Suprapubic skin (tissue), 4 donors: ENCODE data around the gene NEU4. TPM values are rescaled to one million over a fixed set of nuclear protein-coding genes. Genes with fewer than 3 reads are reported as not detected.

ENCODE experiments used
- DNase-seq, 2 donors: peaks; one replicate each; pipeline ENCODE4 v3.0.0-alpha.2; 2019; ENCODE audit warnings: low spot score in 2 of 2
- H3K27ac ChIP-seq: fragments of 200-600 bp; sonication (generic); one replicate; pipeline ENCODE4 v1.5.1; 2019
- H3K27me3 ChIP-seq: fragments of 200-600 bp; sonication (generic); one replicate; pipeline ENCODE4 v1.5.1; 2019
- H3K36me3 ChIP-seq: fragments of 200-600 bp; sonication (generic); one replicate; pipeline ENCODE4 v1.5.1; 2019
- H3K4me1 ChIP-seq: fragments of 200-600 bp; sonication (generic); one replicate; pipeline ENCODE4 v1.5.1; 2019
- H3K4me3 ChIP-seq: fragments of 200-600 bp; sonication (generic); one replicate; pipeline ENCODE4 v1.5.1; 2019; ENCODE audit warnings: mild to moderate bottlenecking
- H3K9me3 ChIP-seq: fragments of 200-600 bp; sonication (generic); one replicate; pipeline ENCODE4 v1.5.1; 2019
- EP300 ChIP-seq: sonication (generic); formaldehyde crosslinking; IDR thresholded peaks from one replicate; pipeline ENCODE4 v1.6.1; 2017; ENCODE audit warnings: antibody characterized with exemption
- POLR2A ChIP-seq, 2 donors: fragments of 450-650 bp; IDR thresholded peaks; one replicate each; pipeline ENCODE4 v1.6.1; 2017; ENCODE audit warnings: antibody characterized with exemption in 2 of 2, mild to moderate bottlenecking in 2 of 2, moderate library complexity in 2 of 2
- POLR2AphosphoS5 ChIP-seq, 3 donors: sonication (generic); formaldehyde crosslinking; IDR thresholded peaks; one replicate each; pipeline ENCODE4 v1.6.1; 2017; ENCODE audit warnings: antibody characterized with exemption in 3 of 3
- WGBS: methylation state at CpG from one replicate; pipeline ENCODE4 v1.1.5; 2018; 5-methylcytosine and 5-hydroxymethylcytosine counted together
- total RNA-seq, 4 donors: library from RNA; depleted of rRNA; stranded (reverse); fragments of >200 nt; gene quantifications; one replicate each; pipeline ENCODE4 v1.1.0, GENCODE V29; 2016
- TF ChIP-seq, protein P1 (sequence below), 2 donors: fragments of 200-600 bp in 1 of 2; fragments of 450-650 bp in 1 of 2; sonication (generic) in 1 of 2; IDR thresholded peaks; one replicate each; pipeline ENCODE4 v1.5.1; 2016 to 2019; ENCODE audit warnings: antibody characterized with exemption in 2 of 2, mild to moderate bottlenecking in 1 of 2, moderate library complexity in 1 of 2

The NEU4 gene
- total RNA-seq, 4 donors from 2014 or later = 0.21 to 0.70 TPM; not detected in 2

DNA sequence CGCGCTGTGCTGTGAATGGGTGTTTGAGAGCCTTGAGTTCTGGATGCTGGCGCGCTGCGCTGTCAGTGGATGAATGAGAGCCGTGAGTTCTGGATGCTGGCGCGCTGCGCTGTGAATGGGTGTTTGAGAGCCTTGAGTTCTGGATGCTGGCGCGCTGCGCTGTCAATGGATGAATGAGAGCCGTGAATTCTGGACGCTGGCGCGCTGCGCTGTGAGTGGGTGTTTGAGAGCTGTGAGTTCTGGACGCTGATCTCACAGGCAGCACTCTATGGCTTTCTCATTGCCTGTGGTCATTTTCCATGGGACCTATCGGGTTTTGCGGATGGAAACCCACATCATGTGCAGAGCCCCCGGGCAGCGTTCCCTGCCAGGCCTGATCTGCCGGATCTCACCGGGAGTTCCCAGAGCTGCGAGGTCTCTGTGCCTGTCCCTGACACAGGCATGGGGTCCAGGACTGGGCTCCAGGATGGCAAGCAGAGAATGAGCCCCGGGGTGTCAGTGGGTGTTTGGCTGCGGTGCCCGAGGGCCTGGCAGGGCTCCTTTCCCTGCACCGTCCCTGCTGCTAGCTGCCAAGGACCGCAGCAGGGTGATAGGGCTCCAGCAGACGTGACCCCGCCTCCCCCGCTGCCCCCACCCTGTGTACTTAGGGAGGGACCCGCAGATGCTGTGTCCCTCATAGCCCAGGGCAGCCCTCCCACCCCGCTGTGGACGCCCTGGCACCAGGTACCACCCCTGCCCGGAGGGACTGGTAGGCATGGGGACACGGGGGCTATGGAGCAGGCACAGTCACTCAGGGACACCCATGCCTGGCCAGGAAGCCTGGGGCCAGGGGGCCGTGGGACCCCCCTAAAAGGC lies 40.0 kb downstream of the NEU4 start:
- H3K4me3 ChIP-seq = no peak overlapping the region
- H3K27ac ChIP-seq = no peak overlapping the region
- TF ChIP-seq, protein P1, sequence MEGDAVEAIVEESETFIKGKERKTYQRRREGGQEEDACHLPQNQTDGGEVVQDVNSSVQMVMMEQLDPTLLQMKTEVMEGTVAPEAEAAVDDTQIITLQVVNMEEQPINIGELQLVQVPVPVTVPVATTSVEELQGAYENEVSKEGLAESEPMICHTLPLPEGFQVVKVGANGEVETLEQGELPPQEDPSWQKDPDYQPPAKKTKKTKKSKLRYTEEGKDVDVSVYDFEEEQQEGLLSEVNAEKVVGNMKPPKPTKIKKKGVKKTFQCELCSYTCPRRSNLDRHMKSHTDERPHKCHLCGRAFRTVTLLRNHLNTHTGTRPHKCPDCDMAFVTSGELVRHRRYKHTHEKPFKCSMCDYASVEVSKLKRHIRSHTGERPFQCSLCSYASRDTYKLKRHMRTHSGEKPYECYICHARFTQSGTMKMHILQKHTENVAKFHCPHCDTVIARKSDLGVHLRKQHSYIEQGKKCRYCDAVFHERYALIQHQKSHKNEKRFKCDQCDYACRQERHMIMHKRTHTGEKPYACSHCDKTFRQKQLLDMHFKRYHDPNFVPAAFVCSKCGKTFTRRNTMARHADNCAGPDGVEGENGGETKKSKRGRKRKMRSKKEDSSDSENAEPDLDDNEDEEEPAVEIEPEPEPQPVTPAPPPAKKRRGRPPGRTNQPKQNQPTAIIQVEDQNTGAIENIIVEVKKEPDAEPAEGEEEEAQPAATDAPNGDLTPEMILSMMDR (IDR thresholded peaks at IDR 0.05) = no peak
- TF ChIP-seq POLR2AphosphoS5 (IDR thresholded peaks at IDR 0.05) = no peak
- TF ChIP-seq POLR2A (IDR thresholded peaks at IDR 0.05) = no peak
- TF ChIP-seq EP300 = no peak
- H3K27me3 ChIP-seq = peaks cover 5% of the 10 kb centered on the region
- H3K4me1 ChIP-seq = peaks cover 23% of the 10 kb centered on the region
- H3K36me3 ChIP-seq = no peaks in the 10 kb centered on the region
- H3K9me3 ChIP-seq = no peaks in the 10 kb centered on the region
- WGBS = 88% methylated on average over 15 of the region's 39 CpGs
- DNase-seq = peak in 1 of 2 donors; percentile 79

GRCh38 chr2:241849616-241850543 lies 40.9 kb downstream of the NEU4 start:
- peaks cover 1% of the 10 kb centered on the region for H3K27me3 ChIP-seq
- DNase-seq = peak in 1 of 2 donors; percentile 74
- no peaks in the 10 kb centered on the region for H3K9me3 ChIP-seq
- no peak overlapping the region for H3K27ac ChIP-seq
- no peaks in the 10 kb centered on the region for H3K36me3 ChIP-seq
- peaks cover 14% of the 10 kb centered on the region for H3K4me1 ChIP-seq
- no peak for TF ChIP-seq EP300
- no peak for TF ChIP-seq POLR2A (IDR thresholded peaks at IDR 0.05)
- no peak for TF ChIP-seq POLR2AphosphoS5 (IDR thresholded peaks at IDR 0.05)
- TF ChIP-seq, protein P1 (IDR thresholded peaks at IDR 0.05) = no peak
- 81% methylated on average over 10 of the region's 16 CpGs for WGBS
- H3K4me3 ChIP-seq = no peak overlapping the region

GRCh38 chr2:241850544-241851324 lies 41.7 kb downstream of the NEU4 start:
- no peak overlapping the region for H3K27ac ChIP-seq
- peaks cover 7% of the 10 kb centered on the region for H3K4me1 ChIP-seq
- no peaks in the 10 kb centered on the region for H3K27me3 ChIP-seq
- no peaks in the 10 kb centered on the region for H3K36me3 ChIP-seq
- peak in 1 of 2 donors; percentile 74 for DNase-seq
- no peaks in the 10 kb centered on the region for H3K9me3 ChIP-seq
- no peak overlapping the region for H3K4me3 ChIP-seq
- TF ChIP-seq POLR2AphosphoS5 (IDR thresholded peaks at IDR 0.05) = no peak
- WGBS = 91% methylated on average over 16 of the region's 27 CpGs

- peaks cover under 1% of the 10 kb centered on the region for H3K4me1 ChIP-seq
- H3K27ac ChIP-seq = no peak overlapping the region
- no peaks in the 10 kb centered on the region for H3K36me3 ChIP-seq
- WGBS = 100% methylated on average over 6 of the region's 26 CpGs
- H3K27me3 ChIP-seq = no peaks in the 10 kb centered on the region
- H3K9me3 ChIP-seq = no peaks in the 10 kb centered on the region
- peak in 1 of 2 donors; percentile 61 for DNase-seq
- no peak overlapping the region for H3K4me3 ChIP-seq
- no peak for TF ChIP-seq POLR2AphosphoS5 (IDR thresholded peaks at IDR 0.05)
- no peak for TF ChIP-seq EP300
These were observed 42.5 kb downstream of the NEU4 start for GRCh38 chr2:241851325-241852115.

DNA sequence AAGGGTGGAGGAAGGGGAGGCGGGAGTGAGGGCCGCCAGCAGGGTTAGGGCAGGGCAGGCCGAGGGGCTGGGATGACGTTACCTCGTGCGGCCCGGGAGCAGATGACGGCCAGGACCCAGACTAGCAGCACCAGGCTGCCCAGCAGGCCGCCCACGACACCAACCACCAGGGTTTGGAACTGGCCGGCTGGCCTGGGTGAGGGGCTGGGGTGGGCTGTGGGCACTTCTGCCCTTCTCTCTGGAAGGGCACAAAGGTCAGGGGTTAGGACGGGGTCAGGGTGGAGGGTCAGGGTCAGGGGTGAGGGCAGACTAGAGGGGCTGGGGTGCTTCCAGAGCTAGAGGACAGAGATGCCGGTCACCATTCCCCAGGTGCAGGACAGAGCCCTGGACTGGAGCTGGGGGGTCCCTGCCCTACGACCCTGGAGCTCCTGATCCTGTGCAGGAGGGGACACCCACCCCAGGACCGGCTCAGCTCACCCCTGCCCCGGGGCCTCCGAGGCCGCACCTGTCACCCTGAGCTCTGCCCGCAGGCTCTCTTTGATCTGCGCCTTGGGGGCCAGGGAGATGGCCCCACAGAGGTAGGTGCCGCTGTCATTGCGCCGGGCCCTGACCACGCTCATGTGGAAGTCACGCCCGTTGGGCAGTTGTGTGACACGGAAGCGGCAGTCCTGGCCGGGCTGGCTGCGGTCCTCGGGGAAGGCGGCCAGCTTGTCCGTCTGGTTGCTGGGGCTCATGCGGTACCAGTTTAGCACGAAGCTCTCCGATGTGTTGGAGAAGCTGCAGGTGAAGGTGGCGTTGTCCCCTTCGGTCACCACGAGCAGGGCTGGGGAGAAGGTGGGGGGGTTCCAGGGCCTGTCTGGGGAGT lies 43.4 kb downstream of the NEU4 start:
- no peaks in the 10 kb centered on the region for H3K27me3 ChIP-seq
- WGBS = 93% methylated on average over 24 of the region's 39 CpGs
- peak in 1 of 2 donors; percentile 74 for DNase-seq
- no peak overlapping the region for H3K4me3 ChIP-seq
- no peaks in the 10 kb centered on the region for H3K9me3 ChIP-seq
- H3K27ac ChIP-seq = no peak overlapping the region
- H3K4me1 ChIP-seq = no peaks in the 10 kb centered on the region
- TF ChIP-seq EP300 (no peak), POLR2AphosphoS5 (IDR thresholded peaks at IDR 0.05) (no peak), POLR2A (IDR thresholded peaks at IDR 0.05) (no peak)
- TF ChIP-seq, protein P1 (IDR thresholded peaks at IDR 0.05) = no peak
- H3K36me3 ChIP-seq = no peaks in the 10 kb centered on the region
